ENCODE results near the gene RCSD1. TPM values are rescaled to one million over a fixed set of nuclear protein-coding genes. Genes with fewer than 3 reads are reported as not detected.

Gene RCSD1
- total and polyA plus RNA-seq, 2 of the 13 experiments (the other 11 are each of a cell fraction or from before 2014, with no cell fraction given), result not detected

DNA sequence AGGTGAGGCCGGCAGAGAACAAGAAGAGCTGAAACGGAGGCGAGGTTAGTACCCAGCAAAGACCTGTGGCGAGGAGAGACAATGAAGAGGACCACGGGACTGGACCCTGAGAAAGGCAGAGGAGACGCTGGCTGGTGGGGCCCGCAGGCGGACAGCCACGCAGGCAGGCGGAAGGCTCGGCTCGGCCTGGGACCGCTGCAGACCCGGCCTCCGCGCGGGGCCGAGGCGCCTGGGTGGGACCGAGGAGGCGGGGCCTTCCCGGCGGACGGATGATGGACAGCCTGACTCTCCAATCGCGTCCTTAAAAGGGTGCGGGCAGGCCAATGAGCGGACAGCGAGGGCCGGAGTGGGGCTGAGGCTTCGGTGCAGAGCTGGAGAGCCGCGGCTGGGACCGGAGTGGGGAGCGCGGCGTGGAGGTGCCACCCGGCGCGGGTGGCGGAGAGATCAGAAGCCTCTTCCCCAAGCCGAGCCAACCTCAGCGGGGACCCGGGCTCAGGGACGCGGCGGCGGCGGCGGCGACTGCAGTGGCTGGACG lies 91.7 kb downstream of the RCSD1 start, which contains the start of gene MPZL1 (continued):
- no peak for TF ChIP-seq POGZ (CRISPR knock-in tag; IDR thresholded peaks at IDR 0.05)
- no peak for TF ChIP-seq ZNF841 (CRISPR knock-in tag; IDR thresholded peaks at IDR 0.05; ENCODE audit: borderline replicate concordance)
- TF ChIP-seq ZNF83 (CRISPR knock-in tag; IDR thresholded peaks at IDR 0.05; ENCODE audit: borderline replicate concordance), result no peak
- TF ChIP-seq, protein P1, sequence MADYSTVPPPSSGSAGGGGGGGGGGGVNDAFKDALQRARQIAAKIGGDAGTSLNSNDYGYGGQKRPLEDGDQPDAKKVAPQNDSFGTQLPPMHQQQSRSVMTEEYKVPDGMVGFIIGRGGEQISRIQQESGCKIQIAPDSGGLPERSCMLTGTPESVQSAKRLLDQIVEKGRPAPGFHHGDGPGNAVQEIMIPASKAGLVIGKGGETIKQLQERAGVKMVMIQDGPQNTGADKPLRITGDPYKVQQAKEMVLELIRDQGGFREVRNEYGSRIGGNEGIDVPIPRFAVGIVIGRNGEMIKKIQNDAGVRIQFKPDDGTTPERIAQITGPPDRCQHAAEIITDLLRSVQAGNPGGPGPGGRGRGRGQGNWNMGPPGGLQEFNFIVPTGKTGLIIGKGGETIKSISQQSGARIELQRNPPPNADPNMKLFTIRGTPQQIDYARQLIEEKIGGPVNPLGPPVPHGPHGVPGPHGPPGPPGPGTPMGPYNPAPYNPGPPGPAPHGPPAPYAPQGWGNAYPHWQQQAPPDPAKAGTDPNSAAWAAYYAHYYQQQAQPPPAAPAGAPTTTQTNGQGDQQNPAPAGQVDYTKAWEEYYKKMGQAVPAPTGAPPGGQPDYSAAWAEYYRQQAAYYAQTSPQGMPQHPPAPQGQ (CRISPR knock-in tag; IDR thresholded peaks at IDR 0.05; ENCODE audit: borderline replicate concordance), result no peak
- TF ChIP-seq SRSF1 (optimal IDR thresholded peaks at IDR 0.05; ENCODE audit: low read depth, low read length), result peak; percentile 82
- TF ChIP-seq AKAP8 (CRISPR knock-in tag; IDR thresholded peaks at IDR 0.05), result no peak
- no peak for TF ChIP-seq ZKSCAN8 (CRISPR knock-in tag; IDR thresholded peaks at IDR 0.05; ENCODE audit: borderline replicate concordance)
- TF ChIP-seq FOSL1 (CRISPR knock-in tag; IDR thresholded peaks at IDR 0.05; ENCODE audit: borderline replicate concordance), result no peak
- TF ChIP-seq, protein P2, sequence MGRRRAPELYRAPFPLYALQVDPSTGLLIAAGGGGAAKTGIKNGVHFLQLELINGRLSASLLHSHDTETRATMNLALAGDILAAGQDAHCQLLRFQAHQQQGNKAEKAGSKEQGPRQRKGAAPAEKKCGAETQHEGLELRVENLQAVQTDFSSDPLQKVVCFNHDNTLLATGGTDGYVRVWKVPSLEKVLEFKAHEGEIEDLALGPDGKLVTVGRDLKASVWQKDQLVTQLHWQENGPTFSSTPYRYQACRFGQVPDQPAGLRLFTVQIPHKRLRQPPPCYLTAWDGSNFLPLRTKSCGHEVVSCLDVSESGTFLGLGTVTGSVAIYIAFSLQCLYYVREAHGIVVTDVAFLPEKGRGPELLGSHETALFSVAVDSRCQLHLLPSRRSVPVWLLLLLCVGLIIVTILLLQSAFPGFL (CRISPR knock-in tag; IDR thresholded peaks at IDR 0.05), result no peak
- TF ChIP-seq POLR2AphosphoS2 (IDR thresholded peaks at IDR 0.05; ENCODE audit: low read depth, low read length), result no peak
- TF ChIP-seq, protein P3, sequence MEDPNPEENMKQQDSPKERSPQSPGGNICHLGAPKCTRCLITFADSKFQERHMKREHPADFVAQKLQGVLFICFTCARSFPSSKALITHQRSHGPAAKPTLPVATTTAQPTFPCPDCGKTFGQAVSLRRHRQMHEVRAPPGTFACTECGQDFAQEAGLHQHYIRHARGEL (CRISPR knock-in tag; IDR thresholded peaks at IDR 0.05), result no peak
- TF ChIP-seq ZNF713 (CRISPR knock-in tag; IDR thresholded peaks at IDR 0.05), result no peak
- 0 out of 2 replicates have a peak, but pooled peaks have one; percentile 27 for TF ChIP-seq DMAP1 (CRISPR knock-in tag; IDR thresholded peaks at IDR 0.05)
- no peak for TF ChIP-seq MTF1 (CRISPR knock-in tag; IDR thresholded peaks at IDR 0.05)
- TF ChIP-seq ZFAT (CRISPR knock-in tag; conservative IDR thresholded peaks at IDR 0.05), result no peak
- TF ChIP-seq NFKBIZ (CRISPR knock-in tag; IDR thresholded peaks at IDR 0.05), result no peak
- TF ChIP-seq BRD4 (CRISPR knock-in tag; IDR thresholded peaks at IDR 0.05), result peak; percentile 81; the same call in 1 of the 2 replicates
- TF ChIP-seq, protein P4, sequence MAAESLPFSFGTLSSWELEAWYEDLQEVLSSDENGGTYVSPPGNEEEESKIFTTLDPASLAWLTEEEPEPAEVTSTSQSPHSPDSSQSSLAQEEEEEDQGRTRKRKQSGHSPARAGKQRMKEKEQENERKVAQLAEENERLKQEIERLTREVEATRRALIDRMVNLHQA (CRISPR knock-in tag; IDR thresholded peaks at IDR 0.05), result no peak
- no peak for TF ChIP-seq NFIB (CRISPR knock-in tag; IDR thresholded peaks at IDR 0.05; ENCODE audit: borderline replicate concordance)
- 0 out of 2 replicates have a peak, but pooled peaks have one; percentile 17 for TF ChIP-seq SOX5 (CRISPR knock-in tag; IDR thresholded peaks at IDR 0.05; ENCODE audit: borderline replicate concordance)
- TF ChIP-seq ELF3 (CRISPR knock-in tag; IDR thresholded peaks at IDR 0.05), result peak; percentile 58
- TF ChIP-seq HMG20B (CRISPR knock-in tag; conservative IDR thresholded peaks at IDR 0.05), result no peak
- no peak for TF ChIP-seq MBD4 (IDR thresholded peaks at IDR 0.05; ENCODE audit: borderline replicate concordance, low read length)
- no peak for TF ChIP-seq SP1 (IDR thresholded peaks at IDR 0.05)
- TF ChIP-seq SP1 (CRISPR knock-in tag; IDR thresholded peaks at IDR 0.05), result peak; percentile 74
- no peak for TF ChIP-seq ZNF775 (CRISPR knock-in tag; IDR thresholded peaks at IDR 0.05; ENCODE audit: borderline replicate concordance)
- no peak for TF ChIP-seq NFATC3 (CRISPR knock-in tag; IDR thresholded peaks at IDR 0.05)
- TF ChIP-seq, protein P5, sequence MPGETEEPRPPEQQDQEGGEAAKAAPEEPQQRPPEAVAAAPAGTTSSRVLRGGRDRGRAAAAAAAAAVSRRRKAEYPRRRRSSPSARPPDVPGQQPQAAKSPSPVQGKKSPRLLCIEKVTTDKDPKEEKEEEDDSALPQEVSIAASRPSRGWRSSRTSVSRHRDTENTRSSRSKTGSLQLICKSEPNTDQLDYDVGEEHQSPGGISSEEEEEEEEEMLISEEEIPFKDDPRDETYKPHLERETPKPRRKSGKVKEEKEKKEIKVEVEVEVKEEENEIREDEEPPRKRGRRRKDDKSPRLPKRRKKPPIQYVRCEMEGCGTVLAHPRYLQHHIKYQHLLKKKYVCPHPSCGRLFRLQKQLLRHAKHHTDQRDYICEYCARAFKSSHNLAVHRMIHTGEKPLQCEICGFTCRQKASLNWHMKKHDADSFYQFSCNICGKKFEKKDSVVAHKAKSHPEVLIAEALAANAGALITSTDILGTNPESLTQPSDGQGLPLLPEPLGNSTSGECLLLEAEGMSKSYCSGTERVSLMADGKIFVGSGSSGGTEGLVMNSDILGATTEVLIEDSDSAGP (CRISPR knock-in tag; IDR thresholded peaks at IDR 0.05; ENCODE audit: borderline replicate concordance), result no peak
